ENCODE measurements around the gene DLGAP4.

The DLGAP4 gene

DNA sequence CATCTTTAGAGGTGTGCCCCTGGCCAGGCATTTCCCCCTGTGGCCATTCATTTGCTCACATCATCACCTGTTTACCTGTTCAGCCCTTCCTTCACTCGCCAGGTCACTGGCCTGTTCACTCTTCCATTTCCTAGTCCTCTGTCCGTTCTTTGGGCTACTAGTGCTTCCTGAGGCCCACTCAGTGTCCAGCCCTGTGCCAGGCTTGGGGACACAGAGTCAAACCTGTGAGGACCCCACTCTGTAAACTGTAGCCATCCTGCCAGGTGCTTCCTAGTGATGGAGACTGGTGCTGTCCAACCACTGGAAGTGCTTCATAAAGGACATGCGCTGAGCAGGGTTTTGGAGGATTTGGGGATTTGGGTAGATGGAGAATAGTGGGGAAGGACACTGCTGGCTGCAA lies 3.5 kb downstream of the DLGAP4 start:
- Histone ChIP-seq H3K4me1 (ENCODE audit: control insufficient read depth in 2 of 2, insufficient read depth in 2 of 2, low read length in 2 of 2) (no peaks in the 10 kb centered on the region), H3K27ac (ENCODE audit: low read depth in 2 of 2, low read length in 2 of 2) (no peak overlapping the region), H3K9me3 (ENCODE audit: control insufficient read depth in 2 of 2, low read length in 2 of 2) (no peaks in the 10 kb centered on the region), H3K9ac (ENCODE audit: low read depth in 1 of 2, low read length in 2 of 2) (no peak overlapping the region), H3K4me3 (ENCODE audit: low read length in 2 of 2) (no peak overlapping the region), H3K27me3 (ENCODE audit: control insufficient read depth in 2 of 2, insufficient read depth in 2 of 2, low read length in 2 of 2) (peaks cover 34 to 40% of the 10 kb centered on the region in 2 donors), H3K36me3 (ENCODE audit: control insufficient read depth in 2 of 2, insufficient read depth in 2 of 2, low read length in 2 of 2) (no peaks in the 10 kb centered on the region)

DNA sequence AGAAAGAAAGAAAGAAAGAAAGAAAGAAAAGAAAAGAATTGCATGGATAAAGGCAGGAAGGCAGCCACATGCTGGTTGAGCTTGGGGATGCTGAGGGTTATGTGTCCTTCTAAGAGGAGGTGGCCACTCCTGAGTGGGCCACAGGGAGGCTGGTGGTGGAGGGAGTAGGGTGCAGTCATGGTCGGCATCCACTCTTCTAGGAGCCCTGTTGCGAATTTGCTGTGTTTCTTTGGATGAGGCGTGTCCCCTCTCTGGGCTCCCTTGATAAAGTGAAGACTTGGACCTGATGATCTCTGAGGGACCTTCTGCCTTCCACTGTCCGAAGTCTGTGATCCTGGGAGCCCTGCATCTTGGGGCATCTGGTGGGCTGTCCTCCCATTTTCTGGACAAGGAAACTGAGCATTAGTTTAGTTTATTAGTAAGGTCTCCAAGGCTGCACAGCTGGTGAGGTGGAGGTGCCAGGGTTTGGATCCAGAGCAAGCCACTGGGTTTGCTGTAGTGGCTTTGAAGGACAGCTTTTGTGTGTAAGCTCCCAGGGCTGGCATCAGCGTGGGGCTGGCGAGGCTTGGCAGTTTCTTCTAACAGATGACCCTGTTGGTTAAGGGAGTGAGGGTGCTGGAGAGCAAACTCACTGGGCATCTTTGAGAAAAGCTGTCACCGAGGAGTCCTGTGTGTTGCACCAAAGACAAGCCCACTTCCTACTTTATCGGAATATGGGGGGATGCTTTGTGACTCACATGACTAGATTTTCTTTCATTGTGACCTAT lies 4.3 kb downstream of the DLGAP4 start:
- H3K27me3 ChIP-seq (ENCODE audit: control insufficient read depth in 2 of 2, insufficient read depth in 2 of 2, low read length in 2 of 2), result peaks cover 26 to 33% of the 10 kb centered on the region in 2 donors

DNA sequence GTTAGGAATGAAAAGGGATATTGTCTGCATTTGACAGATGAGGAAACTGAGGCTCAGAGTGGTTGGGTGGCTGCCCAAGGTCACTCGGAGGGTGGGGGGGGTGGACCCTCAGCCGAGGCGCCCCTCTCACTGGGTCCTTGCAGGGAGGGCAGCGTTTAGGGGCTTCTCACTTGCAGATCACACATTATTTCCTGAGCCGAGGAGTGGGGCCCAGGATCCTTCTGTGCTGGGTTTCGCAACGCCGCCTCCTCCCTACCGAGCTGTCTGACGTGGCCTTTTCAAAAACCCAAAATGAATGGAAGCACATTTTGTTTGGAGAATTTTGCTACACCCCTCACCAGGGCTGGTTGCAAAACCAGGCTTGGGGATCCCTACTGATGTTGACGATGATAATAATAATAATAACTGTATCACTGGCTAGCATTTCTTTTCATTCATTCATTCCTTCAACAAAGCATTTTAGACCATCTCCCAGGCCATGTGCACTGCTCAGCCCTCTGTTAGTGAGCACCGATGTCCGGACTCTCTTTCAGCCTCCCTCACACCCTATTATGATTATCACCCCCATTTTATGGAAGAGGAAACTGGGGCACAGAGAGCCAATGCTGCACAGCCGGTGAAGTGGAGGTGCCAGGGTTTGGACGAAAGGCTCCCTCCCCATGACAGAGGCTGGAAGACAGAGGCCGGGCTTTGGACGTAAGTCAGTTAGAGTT lies 5.2 kb downstream of the DLGAP4 start:
- H3K9me3 ChIP-seq (ENCODE audit: control insufficient read depth in 2 of 2, low read length in 2 of 2), result no peaks in the 10 kb centered on the region
- peaks cover 25 to 28% of the 10 kb centered on the region in 2 donors for H3K27me3 ChIP-seq (ENCODE audit: control insufficient read depth in 2 of 2, insufficient read depth in 2 of 2, low read length in 2 of 2)
- H3K9ac ChIP-seq (ENCODE audit: low read depth in 1 of 2, low read length in 2 of 2), result no peak overlapping the region
- no peak overlapping the region for H3K27ac ChIP-seq (ENCODE audit: low read depth in 2 of 2, low read length in 2 of 2)
- H3K36me3 ChIP-seq (ENCODE audit: control insufficient read depth in 2 of 2, insufficient read depth in 2 of 2, low read length in 2 of 2), result no peaks in the 10 kb centered on the region
- no peak overlapping the region for H3K4me3 ChIP-seq (ENCODE audit: low read length in 2 of 2)
- H3K4me1 ChIP-seq (ENCODE audit: control insufficient read depth in 2 of 2, insufficient read depth in 2 of 2, low read length in 2 of 2), result no peaks in the 10 kb centered on the region

More for the DNA sequence above, 4.3 kb downstream of the DLGAP4 start:
- H3K27ac ChIP-seq (ENCODE audit: low read depth in 2 of 2, low read length in 2 of 2), result no peak overlapping the region
- H3K36me3 ChIP-seq (ENCODE audit: control insufficient read depth in 2 of 2, insufficient read depth in 2 of 2, low read length in 2 of 2), result no peaks in the 10 kb centered on the region
- no peaks in the 10 kb centered on the region for H3K9me3 ChIP-seq (ENCODE audit: control insufficient read depth in 2 of 2, low read length in 2 of 2)
- no peaks in the 10 kb centered on the region for H3K4me1 ChIP-seq (ENCODE audit: control insufficient read depth in 2 of 2, insufficient read depth in 2 of 2, low read length in 2 of 2)
- H3K4me3 ChIP-seq (ENCODE audit: low read length in 2 of 2), result no peak overlapping the region
- H3K9ac ChIP-seq (ENCODE audit: low read depth in 1 of 2, low read length in 2 of 2), result no peak overlapping the region

DNA sequence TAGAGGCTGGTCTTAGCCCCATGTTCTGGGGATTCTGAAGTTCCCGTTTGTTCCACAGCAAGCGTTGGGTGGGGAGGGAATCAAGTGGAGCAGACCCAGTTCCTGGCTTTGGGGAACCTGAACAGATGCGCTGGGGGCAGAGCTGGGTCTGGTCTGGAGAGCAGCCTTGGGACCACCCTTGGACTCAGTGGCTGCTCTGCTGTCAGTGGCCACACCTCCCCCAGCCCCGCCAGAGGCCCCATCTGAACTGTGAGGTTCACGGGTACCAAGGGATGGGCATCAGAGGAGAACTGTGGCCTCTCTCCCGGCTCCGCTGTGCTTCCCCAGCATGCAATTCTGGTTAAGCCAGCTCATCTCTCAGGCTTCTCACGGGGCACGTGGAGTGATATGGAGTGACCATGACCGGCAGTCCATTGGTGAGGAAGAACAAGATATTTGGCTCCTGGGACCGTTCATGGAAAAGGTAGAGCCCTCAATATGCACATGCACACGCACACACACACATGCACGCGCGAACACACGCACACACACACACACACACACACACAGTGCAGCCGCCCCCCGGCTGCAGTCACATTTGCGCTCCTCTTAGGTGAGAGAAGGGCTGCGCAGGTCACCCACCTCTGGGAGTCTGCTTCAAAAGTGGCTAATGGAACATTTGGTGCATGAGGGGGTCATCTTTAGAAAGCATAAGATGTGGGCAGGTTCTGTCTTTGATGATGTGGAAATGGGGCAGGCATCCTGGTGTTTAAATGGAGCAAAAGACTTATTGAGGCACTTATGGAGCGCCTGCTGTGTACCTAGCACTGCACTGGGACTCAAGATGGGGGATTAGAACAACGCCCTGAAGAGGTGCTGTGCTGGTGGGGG lies 6.0 kb downstream of the DLGAP4 start:
- Histone ChIP-seq H3K9me3 (ENCODE audit: control insufficient read depth in 2 of 2, low read length in 2 of 2) (no peaks in the 10 kb centered on the region), H3K9ac (ENCODE audit: low read depth in 1 of 2, low read length in 2 of 2) (no peak overlapping the region), H3K36me3 (ENCODE audit: control insufficient read depth in 2 of 2, insufficient read depth in 2 of 2, low read length in 2 of 2) (no peaks in the 10 kb centered on the region), H3K4me3 (ENCODE audit: low read length in 2 of 2) (no peak overlapping the region), H3K4me1 (ENCODE audit: control insufficient read depth in 2 of 2, insufficient read depth in 2 of 2, low read length in 2 of 2) (no peaks in the 10 kb centered on the region), H3K27me3 (ENCODE audit: control insufficient read depth in 2 of 2, insufficient read depth in 2 of 2, low read length in 2 of 2) (peaks cover 23 to 26% of the 10 kb centered on the region in 2 donors), H3K27ac (ENCODE audit: low read depth in 2 of 2, low read length in 2 of 2) (no peak overlapping the region)

DNA sequence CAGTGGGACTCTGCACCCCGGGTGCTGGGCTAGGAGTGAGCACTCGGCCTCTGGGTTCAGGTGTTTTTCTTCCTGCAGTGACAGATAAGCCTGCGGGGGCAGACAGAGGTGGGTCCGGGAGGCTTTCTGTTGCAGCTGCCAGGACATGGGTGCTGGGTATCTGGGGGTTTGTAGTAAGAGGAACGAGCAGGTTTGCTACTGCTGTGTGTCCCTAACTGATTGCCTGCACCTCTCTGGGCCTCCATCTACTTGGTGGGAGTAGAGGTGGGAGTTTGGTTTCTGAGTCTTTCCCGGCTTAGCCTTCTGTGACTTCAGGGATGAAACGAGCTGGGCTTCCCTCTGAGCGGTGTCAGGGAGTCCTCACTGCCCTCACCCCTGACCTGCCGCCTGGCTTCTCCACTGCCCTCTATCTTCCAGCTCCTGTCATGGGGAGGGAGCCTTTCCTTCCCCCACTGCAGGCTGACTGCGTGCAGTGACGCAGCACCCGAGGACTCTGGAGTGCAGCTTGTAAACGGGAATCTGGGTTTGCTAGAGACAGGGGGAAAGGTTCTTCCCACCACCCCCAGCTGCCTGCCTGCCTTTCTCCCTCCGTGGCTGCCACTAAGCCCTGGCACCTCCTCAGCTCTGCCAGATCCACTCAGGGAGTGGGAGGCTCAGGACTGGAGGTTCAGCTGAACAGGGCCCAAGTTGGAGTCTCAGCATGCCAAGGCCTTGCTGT lies 6.7 kb downstream of the DLGAP4 start:
- no peaks in the 10 kb centered on the region for H3K36me3 ChIP-seq (ENCODE audit: control insufficient read depth in 2 of 2, insufficient read depth in 2 of 2, low read length in 2 of 2)
- H3K4me1 ChIP-seq (ENCODE audit: control insufficient read depth in 2 of 2, insufficient read depth in 2 of 2, low read length in 2 of 2), result no peaks in the 10 kb centered on the region
- no peak overlapping the region for H3K9ac ChIP-seq (ENCODE audit: low read depth in 1 of 2, low read length in 2 of 2)
- no peak overlapping the region for H3K4me3 ChIP-seq (ENCODE audit: low read length in 2 of 2)
- no peaks in the 10 kb centered on the region for H3K9me3 ChIP-seq (ENCODE audit: control insufficient read depth in 2 of 2, low read length in 2 of 2)
- peaks cover 16 to 18% of the 10 kb centered on the region in 2 donors for H3K27me3 ChIP-seq (ENCODE audit: control insufficient read depth in 2 of 2, insufficient read depth in 2 of 2, low read length in 2 of 2)
- no peak overlapping the region for H3K27ac ChIP-seq (ENCODE audit: low read depth in 2 of 2, low read length in 2 of 2)

DNA sequence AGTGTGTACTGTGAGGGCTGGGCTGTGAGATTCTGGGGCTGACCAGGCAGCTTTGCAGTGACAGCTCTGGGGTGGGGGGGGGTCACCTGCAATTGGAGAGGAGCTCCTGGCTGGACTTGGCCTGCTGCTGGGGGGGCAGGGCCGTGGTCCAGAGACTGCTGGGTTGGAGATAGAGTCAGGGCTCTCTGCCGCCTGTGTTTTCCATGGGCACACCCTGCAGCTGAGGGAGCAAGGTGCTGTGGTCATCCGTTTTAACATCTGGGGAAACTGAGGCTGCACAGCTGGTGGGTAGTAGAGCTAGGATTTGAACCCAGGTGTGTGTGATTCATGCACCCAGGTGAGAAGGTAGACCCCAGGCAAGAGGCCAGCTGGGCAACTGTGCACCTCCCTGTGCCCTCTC lies 7.3 kb downstream of the DLGAP4 start:
- no peaks in the 10 kb centered on the region for H3K36me3 ChIP-seq (ENCODE audit: control insufficient read depth in 2 of 2, insufficient read depth in 2 of 2, low read length in 2 of 2)
- H3K27ac ChIP-seq (ENCODE audit: low read depth in 2 of 2, low read length in 2 of 2), result no peak overlapping the region
- H3K9ac ChIP-seq (ENCODE audit: low read depth in 1 of 2, low read length in 2 of 2), result no peak overlapping the region
- peaks cover 10 to 13% of the 10 kb centered on the region in 2 donors for H3K27me3 ChIP-seq (ENCODE audit: control insufficient read depth in 2 of 2, insufficient read depth in 2 of 2, low read length in 2 of 2)
- no peaks in the 10 kb centered on the region for H3K9me3 ChIP-seq (ENCODE audit: control insufficient read depth in 2 of 2, low read length in 2 of 2)
- H3K4me1 ChIP-seq (ENCODE audit: control insufficient read depth in 2 of 2, insufficient read depth in 2 of 2, low read length in 2 of 2), result no peaks in the 10 kb centered on the region
- H3K4me3 ChIP-seq (ENCODE audit: low read length in 2 of 2), result no peak overlapping the region

DNA sequence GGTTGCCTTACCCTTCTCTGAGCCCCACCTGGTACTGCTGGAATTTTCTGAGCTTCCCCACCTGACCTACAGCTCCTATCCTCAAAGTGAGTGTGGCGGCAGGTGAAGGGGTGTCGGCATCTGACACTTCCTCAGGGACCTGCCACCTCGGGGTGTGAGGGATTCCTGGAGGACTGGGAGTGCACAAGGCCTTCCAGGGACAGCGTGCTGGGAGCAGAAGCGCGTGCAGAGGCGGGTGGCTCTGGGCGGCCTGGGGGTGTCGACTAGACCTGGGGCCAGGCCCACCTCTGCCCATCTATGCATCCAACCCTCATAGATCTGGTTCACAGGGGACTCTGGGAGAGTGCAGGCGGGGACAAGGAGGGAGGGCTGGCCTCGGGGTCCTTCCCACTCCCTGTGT lies 7.8 kb downstream of the DLGAP4 start:
- Histone ChIP-seq H3K4me3 (ENCODE audit: low read length in 2 of 2) (no peak overlapping the region), H3K4me1 (ENCODE audit: control insufficient read depth in 2 of 2, insufficient read depth in 2 of 2, low read length in 2 of 2) (no peaks in the 10 kb centered on the region), H3K27ac (ENCODE audit: low read depth in 2 of 2, low read length in 2 of 2) (no peak overlapping the region), H3K9me3 (ENCODE audit: control insufficient read depth in 2 of 2, low read length in 2 of 2) (no peaks in the 10 kb centered on the region), H3K36me3 (ENCODE audit: control insufficient read depth in 2 of 2, insufficient read depth in 2 of 2, low read length in 2 of 2) (no peaks in the 10 kb centered on the region), H3K9ac (ENCODE audit: low read depth in 1 of 2, low read length in 2 of 2) (no peak overlapping the region), H3K27me3 (ENCODE audit: control insufficient read depth in 2 of 2, insufficient read depth in 2 of 2, low read length in 2 of 2) (peaks cover 9 to 10% of the 10 kb centered on the region in 2 donors)

DNA sequence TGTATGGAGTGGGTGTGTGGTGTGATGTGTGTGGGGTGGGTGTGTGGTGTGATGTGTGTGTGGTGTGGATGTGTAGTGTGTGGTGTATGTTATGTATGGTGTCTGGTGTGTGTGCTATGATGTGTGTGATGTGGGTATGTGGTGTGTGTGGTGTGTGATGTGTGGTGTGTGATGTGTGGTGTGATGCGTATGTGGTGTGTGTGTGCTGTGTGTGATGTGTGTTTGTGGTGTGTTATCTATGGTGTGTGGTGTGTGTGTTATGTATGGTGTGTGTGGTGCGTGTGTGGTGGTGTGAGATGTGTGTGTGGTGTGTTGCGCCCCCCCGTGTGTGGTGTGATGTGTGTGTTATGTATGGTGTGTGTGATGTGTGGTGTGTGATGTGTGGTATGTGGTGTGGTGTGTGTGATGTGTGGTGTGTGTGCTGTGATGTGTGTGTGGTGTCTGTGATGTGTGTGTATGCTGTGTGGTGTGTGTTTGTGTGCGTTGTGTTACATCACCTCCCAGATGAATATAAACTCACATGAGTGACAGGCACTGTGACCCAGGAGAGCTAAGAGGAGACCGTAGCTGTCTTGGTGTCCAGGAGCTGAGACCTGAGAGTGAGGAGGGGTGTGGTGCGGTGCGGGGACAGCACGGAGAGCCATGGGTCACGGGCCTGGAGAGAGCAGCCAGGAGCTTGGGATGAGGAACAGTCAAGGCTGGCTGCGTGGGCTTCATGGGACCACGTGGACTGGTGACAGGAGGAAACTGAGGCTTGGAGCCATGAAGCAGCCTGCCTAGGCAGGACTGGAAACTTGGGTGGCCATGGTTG lies 8.8 kb downstream of the DLGAP4 start:
- Histone ChIP-seq H3K36me3 (ENCODE audit: control insufficient read depth in 2 of 2, insufficient read depth in 2 of 2, low read length in 2 of 2) (no peaks in the 10 kb centered on the region), H3K9me3 (ENCODE audit: control insufficient read depth in 2 of 2, low read length in 2 of 2) (no peaks in the 10 kb centered on the region), H3K27me3 (ENCODE audit: control insufficient read depth in 2 of 2, insufficient read depth in 2 of 2, low read length in 2 of 2) (peaks cover 4 to 6% of the 10 kb centered on the region in 2 donors), H3K27ac (ENCODE audit: low read depth in 2 of 2, low read length in 2 of 2) (no peak overlapping the region), H3K4me1 (ENCODE audit: control insufficient read depth in 2 of 2, insufficient read depth in 2 of 2, low read length in 2 of 2) (no peaks in the 10 kb centered on the region), H3K9ac (ENCODE audit: low read depth in 1 of 2, low read length in 2 of 2) (no peak overlapping the region), H3K4me3 (ENCODE audit: low read length in 2 of 2) (no peak overlapping the region)

All from mucosa of rectum (tissue), 2 donors.